ENCODE results near the gene SPATA6L.

SPATA6L gene

DNA sequence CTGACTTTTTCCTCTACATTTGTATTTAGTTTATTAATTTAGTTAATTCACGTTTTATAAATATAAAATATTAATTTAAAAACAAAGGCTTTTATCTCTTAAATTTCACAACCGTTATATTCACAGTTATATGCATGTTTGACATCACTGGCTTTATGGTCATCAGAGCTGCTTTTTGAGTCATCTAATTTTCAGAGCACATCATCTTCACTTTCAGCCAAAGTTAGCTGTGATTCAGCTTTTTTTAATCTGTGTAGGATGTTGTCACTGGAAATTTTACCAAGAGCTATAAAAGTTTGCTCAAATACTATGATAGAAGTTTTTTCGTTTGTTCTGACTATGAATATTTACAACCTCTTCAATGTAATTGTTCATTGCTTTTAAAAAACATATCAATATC, 25.5 kb upstream of the SPATA6L start:
- no peaks in the 10 kb centered on the region for H3K27me3 ChIP-seq (ENCODE audit: control insufficient read depth in 1 of 2, insufficient read depth in 2 of 2, low read length in 2 of 2)
- H3K4me1 ChIP-seq (ENCODE audit: control insufficient read depth in 1 of 2, insufficient read depth in 2 of 2, low read length in 2 of 2), result no peaks in the 10 kb centered on the region

DNA sequence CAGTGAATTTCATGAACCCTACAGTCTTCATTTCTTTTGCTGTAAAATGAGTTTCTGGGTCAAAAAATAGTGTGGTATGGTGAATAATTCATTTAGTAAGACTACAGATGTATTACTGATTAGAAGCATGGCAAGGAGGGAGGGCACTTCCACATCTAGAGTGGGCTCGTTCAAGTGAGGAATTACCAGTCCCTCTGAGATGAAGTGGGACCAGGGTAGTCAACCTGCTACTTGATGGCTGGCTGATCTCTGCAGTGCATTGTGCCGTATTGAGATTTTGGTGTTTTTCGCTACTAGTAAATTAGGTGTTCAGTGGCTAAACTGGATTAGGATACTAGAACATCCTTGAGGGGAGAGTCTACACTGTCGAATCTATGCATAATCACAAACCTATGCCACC, 23.9 kb upstream of the SPATA6L start:
- no peaks in the 10 kb centered on the region for H3K9me3 ChIP-seq (ENCODE audit: control insufficient read depth in 1 of 2, low read length in 2 of 2)
- H3K27ac ChIP-seq (ENCODE audit: low read depth, low read length), result no peak overlapping the region
- no peak overlapping the region for H3K9ac ChIP-seq (ENCODE audit: low read depth in 1 of 2, low read length in 2 of 2)
- peaks cover 17 to 42% of the 10 kb centered on the region in 2 donors for H3K36me3 ChIP-seq (ENCODE audit: control insufficient read depth in 1 of 2, insufficient read depth in 2 of 2, low read length in 2 of 2)
- no peaks in the 10 kb centered on the region for H3K4me1 ChIP-seq (ENCODE audit: control insufficient read depth in 1 of 2, insufficient read depth in 2 of 2, low read length in 2 of 2)
- H3K4me3 ChIP-seq (ENCODE audit: low read depth in 1 of 2, low read length in 2 of 2), result no peak overlapping the region
- no peaks in the 10 kb centered on the region for H3K27me3 ChIP-seq (ENCODE audit: control insufficient read depth in 1 of 2, insufficient read depth in 2 of 2, low read length in 2 of 2)

More for the DNA sequence above, 25.5 kb upstream of the SPATA6L start:
- H3K36me3 ChIP-seq (ENCODE audit: control insufficient read depth in 1 of 2, insufficient read depth in 2 of 2, low read length in 2 of 2), result peaks cover 13 to 36% of the 10 kb centered on the region in 2 donors
- no peaks in the 10 kb centered on the region for H3K9me3 ChIP-seq (ENCODE audit: control insufficient read depth in 1 of 2, low read length in 2 of 2)
- H3K27ac ChIP-seq (ENCODE audit: low read depth, low read length), result no peak overlapping the region
- H3K4me3 ChIP-seq (ENCODE audit: low read depth in 1 of 2, low read length in 2 of 2), result no peak overlapping the region
- H3K9ac ChIP-seq (ENCODE audit: low read depth in 1 of 2, low read length in 2 of 2), result no peak overlapping the region

DNA sequence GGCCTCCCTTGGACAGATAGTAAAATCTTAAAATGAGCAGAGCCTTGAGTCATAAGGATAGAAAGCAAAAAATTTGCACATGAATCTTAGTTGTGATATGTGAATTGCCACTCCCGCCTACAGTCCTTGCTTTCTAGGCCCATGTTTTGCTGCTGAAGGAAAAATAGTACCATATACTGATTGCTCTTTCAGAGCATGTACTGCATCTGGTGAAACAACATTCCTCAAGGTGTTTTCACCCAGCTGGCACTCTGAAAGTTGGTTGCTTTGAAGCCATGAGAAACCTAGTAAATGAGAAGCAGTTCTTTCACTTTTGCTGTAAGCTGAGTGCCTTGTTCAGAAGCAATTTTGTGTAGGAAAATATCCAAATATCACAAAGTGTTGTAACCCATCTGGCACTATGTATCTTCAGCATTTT, 23.4 kb upstream of the SPATA6L start:
- Histone ChIP-seq H3K4me3 (ENCODE audit: low read depth in 1 of 2, low read length in 2 of 2) (no peak overlapping the region), H3K4me1 (ENCODE audit: control insufficient read depth in 1 of 2, insufficient read depth in 2 of 2, low read length in 2 of 2) (no peaks in the 10 kb centered on the region), H3K36me3 (ENCODE audit: control insufficient read depth in 1 of 2, insufficient read depth in 2 of 2, low read length in 2 of 2) (peaks cover 17 to 44% of the 10 kb centered on the region in 2 donors), H3K9me3 (ENCODE audit: control insufficient read depth in 1 of 2, low read length in 2 of 2) (no peaks in the 10 kb centered on the region), H3K9ac (ENCODE audit: low read depth in 1 of 2, low read length in 2 of 2) (no peak overlapping the region), H3K27me3 (ENCODE audit: control insufficient read depth in 1 of 2, insufficient read depth in 2 of 2, low read length in 2 of 2) (no peaks in the 10 kb centered on the region), H3K27ac (ENCODE audit: low read depth, low read length) (no peak overlapping the region)

DNA sequence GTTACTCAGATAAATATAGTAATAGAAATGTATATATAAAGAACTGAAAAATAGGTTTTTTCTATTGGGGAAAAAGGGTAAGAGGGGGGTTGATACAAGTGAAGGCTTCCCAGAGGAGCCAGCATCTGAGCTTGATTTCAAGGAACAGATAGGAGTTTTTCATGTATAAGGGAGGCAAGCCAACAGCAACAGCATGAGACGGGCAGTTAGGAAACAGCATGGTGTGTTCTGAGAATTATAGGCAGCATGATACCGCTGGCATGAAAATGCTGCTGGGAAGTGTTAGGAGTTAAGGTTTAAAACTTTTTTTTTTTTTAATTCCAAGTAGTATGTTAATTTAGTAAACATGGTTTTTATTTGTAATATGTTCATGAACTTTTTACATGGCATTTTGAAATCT, 22.7 kb upstream of the SPATA6L start:
- Histone ChIP-seq H3K9me3 (ENCODE audit: control insufficient read depth in 1 of 2, low read length in 2 of 2) (no peaks in the 10 kb centered on the region), H3K27ac (ENCODE audit: low read depth, low read length) (no peak overlapping the region), H3K27me3 (ENCODE audit: control insufficient read depth in 1 of 2, insufficient read depth in 2 of 2, low read length in 2 of 2) (no peaks in the 10 kb centered on the region), H3K36me3 (ENCODE audit: control insufficient read depth in 1 of 2, insufficient read depth in 2 of 2, low read length in 2 of 2) (peaks cover 13 to 40% of the 10 kb centered on the region in 2 donors), H3K4me1 (ENCODE audit: control insufficient read depth in 1 of 2, insufficient read depth in 2 of 2, low read length in 2 of 2) (no peaks in the 10 kb centered on the region), H3K9ac (ENCODE audit: low read depth in 1 of 2, low read length in 2 of 2) (no peak overlapping the region), H3K4me3 (ENCODE audit: low read depth in 1 of 2, low read length in 2 of 2) (no peak overlapping the region)

DNA sequence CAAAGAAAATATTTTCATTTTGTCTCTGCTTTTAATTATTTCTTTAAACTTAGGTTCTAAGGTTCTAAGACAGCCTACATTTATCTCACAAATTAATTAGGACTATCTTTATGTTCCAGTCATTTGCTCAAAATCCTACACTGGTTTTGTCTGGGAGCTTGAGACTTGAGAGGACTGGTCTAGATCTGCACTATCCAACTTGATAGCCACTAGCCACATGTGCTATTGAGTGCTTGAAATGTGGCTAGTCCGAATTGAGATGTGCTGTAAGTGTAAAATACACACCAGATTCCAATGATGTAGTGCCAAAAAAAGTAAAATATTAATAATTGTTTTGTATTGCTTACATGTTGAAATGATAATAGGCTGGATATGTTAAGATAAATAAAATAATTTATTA, 20.3 kb upstream of the SPATA6L start:
- no peak overlapping the region for H3K9ac ChIP-seq (ENCODE audit: low read depth in 1 of 2, low read length in 2 of 2)
- no peak overlapping the region for H3K27ac ChIP-seq (ENCODE audit: low read depth, low read length)
- H3K4me1 ChIP-seq (ENCODE audit: control insufficient read depth in 1 of 2, insufficient read depth in 2 of 2, low read length in 2 of 2), result no peaks in the 10 kb centered on the region
- H3K9me3 ChIP-seq (ENCODE audit: control insufficient read depth in 1 of 2, low read length in 2 of 2), result no peaks in the 10 kb centered on the region
- H3K4me3 ChIP-seq (ENCODE audit: low read depth in 1 of 2, low read length in 2 of 2), result no peak overlapping the region
- H3K36me3 ChIP-seq (ENCODE audit: control insufficient read depth in 1 of 2, insufficient read depth in 2 of 2, low read length in 2 of 2), result peaks cover 12 to 34% of the 10 kb centered on the region in 2 donors
- H3K27me3 ChIP-seq (ENCODE audit: control insufficient read depth in 1 of 2, insufficient read depth in 2 of 2, low read length in 2 of 2), result no peaks in the 10 kb centered on the region

DNA sequence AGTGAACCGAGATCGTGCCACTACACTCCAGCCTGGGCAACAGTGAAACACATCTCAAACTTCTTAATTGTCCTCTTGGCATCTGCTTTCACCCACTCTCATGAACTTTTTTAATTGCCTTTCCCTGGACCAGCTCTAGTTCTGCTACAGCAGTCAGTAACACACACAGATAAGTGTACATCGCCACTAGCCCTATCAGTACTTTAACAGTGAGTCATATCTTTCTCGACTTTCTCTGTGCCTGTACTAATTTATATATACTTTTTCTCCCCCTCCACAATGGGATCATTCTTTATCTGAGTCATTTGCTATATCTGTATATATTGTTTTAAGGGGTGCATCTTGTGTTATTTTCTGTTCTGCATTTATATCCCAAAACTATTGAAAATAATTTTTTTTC, 19.8 kb upstream of the SPATA6L start:
- H3K9ac ChIP-seq (ENCODE audit: low read depth in 1 of 2, low read length in 2 of 2), result no peak overlapping the region
- H3K9me3 ChIP-seq (ENCODE audit: control insufficient read depth in 1 of 2, low read length in 2 of 2), result no peaks in the 10 kb centered on the region
- H3K4me1 ChIP-seq (ENCODE audit: control insufficient read depth in 1 of 2, insufficient read depth in 2 of 2, low read length in 2 of 2), result peaks cover under 1 to 3% of the 10 kb centered on the region in 2 donors
- H3K27ac ChIP-seq (ENCODE audit: low read depth, low read length), result no peak overlapping the region
- no peaks in the 10 kb centered on the region for H3K27me3 ChIP-seq (ENCODE audit: control insufficient read depth in 1 of 2, insufficient read depth in 2 of 2, low read length in 2 of 2)
- H3K4me3 ChIP-seq (ENCODE audit: low read depth in 1 of 2, low read length in 2 of 2), result no peak overlapping the region
- peaks cover 12 to 31% of the 10 kb centered on the region in 2 donors for H3K36me3 ChIP-seq (ENCODE audit: control insufficient read depth in 1 of 2, insufficient read depth in 2 of 2, low read length in 2 of 2)

DNA sequence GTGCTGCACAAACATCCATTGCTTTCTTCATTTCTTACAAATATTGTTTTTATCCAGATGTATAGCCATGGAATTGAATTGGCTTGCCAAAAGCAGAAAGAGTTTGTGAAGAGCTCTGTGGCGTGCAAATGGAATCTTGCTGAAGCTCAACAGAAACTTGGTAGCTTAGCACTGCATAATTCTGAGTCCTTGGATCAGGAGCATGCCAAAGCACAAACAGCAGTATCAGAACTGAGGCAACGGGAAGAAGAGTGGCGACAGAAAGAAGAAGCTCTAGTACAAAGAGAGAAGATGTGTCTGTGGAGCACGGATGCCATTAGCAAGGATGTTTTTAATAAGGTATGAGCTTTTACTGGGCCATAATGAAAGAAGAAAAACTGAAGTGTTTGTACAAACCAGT, 18.5 kb upstream of the SPATA6L start:
- Histone ChIP-seq H3K4me3 (ENCODE audit: low read depth in 1 of 2, low read length in 2 of 2) (no peak overlapping the region), H3K27ac (ENCODE audit: low read depth, low read length) (no peak overlapping the region), H3K36me3 (ENCODE audit: control insufficient read depth in 1 of 2, insufficient read depth in 2 of 2, low read length in 2 of 2) (peaks cover 6 to 19% of the 10 kb centered on the region in 2 donors), H3K9me3 (ENCODE audit: control insufficient read depth in 1 of 2, low read length in 2 of 2) (no peaks in the 10 kb centered on the region), H3K9ac (ENCODE audit: low read depth in 1 of 2, low read length in 2 of 2) (no peak overlapping the region), H3K4me1 (ENCODE audit: control insufficient read depth in 1 of 2, insufficient read depth in 2 of 2, low read length in 2 of 2) (peaks cover 8 to 11% of the 10 kb centered on the region in 2 donors), H3K27me3 (ENCODE audit: control insufficient read depth in 1 of 2, insufficient read depth in 2 of 2, low read length in 2 of 2) (no peaks in the 10 kb centered on the region)

DNA sequence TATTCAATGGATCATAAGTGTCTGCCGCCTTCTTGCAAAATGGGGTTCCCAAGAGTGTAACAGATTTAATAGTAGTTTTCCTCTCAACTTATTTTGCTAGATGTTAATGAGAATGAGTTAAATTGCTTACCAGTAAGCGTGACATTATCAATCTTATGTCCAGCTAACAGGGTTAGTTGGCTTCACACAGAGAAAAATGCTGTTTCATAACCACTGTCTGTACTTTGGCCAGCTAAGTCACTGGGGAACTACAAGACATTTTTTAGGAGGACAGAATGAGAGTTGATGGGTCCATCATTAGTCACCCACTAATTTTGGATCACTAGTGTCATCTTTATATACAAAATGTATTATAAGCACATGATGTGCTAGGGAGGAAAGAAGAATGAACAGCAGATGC, 14.5 kb upstream of the SPATA6L start:
- H3K4me3 ChIP-seq (ENCODE audit: low read depth in 1 of 2, low read length in 2 of 2), result peak overlapping the region; percentile 76 to 93
- H3K9ac ChIP-seq (ENCODE audit: low read depth in 1 of 2, low read length in 2 of 2), result peak overlapping the region; percentile 58 to 98
- no peaks in the 10 kb centered on the region for H3K9me3 ChIP-seq (ENCODE audit: control insufficient read depth in 1 of 2, low read length in 2 of 2)
- H3K27me3 ChIP-seq (ENCODE audit: control insufficient read depth in 1 of 2, insufficient read depth in 2 of 2, low read length in 2 of 2), result no peaks in the 10 kb centered on the region
- H3K36me3 ChIP-seq (ENCODE audit: control insufficient read depth in 1 of 2, insufficient read depth in 2 of 2, low read length in 2 of 2), result peaks cover under 1 to 8% of the 10 kb centered on the region in 2 donors
- no peak overlapping the region for H3K27ac ChIP-seq (ENCODE audit: low read depth, low read length)
- peaks cover 21 to 22% of the 10 kb centered on the region in 2 donors for H3K4me1 ChIP-seq (ENCODE audit: control insufficient read depth in 1 of 2, insufficient read depth in 2 of 2, low read length in 2 of 2)

DNA sequence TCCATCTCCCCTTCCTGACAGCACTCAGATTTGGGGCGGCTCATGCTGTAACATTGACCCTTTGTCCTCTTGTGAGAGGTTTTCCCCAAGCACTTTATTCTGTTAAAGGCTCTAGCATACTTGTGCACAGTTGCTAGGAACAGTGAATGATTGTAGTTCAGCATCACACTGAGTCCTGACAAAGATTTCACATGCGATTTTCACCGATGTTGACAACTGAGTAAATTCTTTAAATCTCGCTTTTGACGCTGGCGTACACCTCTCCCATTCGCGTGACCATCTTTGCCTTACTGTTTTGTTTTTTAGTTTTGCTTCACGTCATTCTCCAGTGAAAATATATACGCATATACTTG, 13.9 kb upstream of the SPATA6L start:
- Histone ChIP-seq H3K27me3 (ENCODE audit: control insufficient read depth in 1 of 2, insufficient read depth in 2 of 2, low read length in 2 of 2) (no peaks in the 10 kb centered on the region), H3K9ac (ENCODE audit: low read depth in 1 of 2, low read length in 2 of 2) (peak overlapping the region; percentile 58 to 98), H3K4me3 (ENCODE audit: low read depth in 1 of 2, low read length in 2 of 2) (peak overlapping the region; percentile 76 to 93), H3K27ac (ENCODE audit: low read depth, low read length) (peak overlapping the region; percentile 93), H3K4me1 (ENCODE audit: control insufficient read depth in 1 of 2, insufficient read depth in 2 of 2, low read length in 2 of 2) (peaks cover 21 to 22% of the 10 kb centered on the region in 2 donors), H3K36me3 (ENCODE audit: control insufficient read depth in 1 of 2, insufficient read depth in 2 of 2, low read length in 2 of 2) (peaks cover 0 to 4% of the 10 kb centered on the region in 2 donors), H3K9me3 (ENCODE audit: control insufficient read depth in 1 of 2, low read length in 2 of 2) (no peaks in the 10 kb centered on the region)

DNA sequence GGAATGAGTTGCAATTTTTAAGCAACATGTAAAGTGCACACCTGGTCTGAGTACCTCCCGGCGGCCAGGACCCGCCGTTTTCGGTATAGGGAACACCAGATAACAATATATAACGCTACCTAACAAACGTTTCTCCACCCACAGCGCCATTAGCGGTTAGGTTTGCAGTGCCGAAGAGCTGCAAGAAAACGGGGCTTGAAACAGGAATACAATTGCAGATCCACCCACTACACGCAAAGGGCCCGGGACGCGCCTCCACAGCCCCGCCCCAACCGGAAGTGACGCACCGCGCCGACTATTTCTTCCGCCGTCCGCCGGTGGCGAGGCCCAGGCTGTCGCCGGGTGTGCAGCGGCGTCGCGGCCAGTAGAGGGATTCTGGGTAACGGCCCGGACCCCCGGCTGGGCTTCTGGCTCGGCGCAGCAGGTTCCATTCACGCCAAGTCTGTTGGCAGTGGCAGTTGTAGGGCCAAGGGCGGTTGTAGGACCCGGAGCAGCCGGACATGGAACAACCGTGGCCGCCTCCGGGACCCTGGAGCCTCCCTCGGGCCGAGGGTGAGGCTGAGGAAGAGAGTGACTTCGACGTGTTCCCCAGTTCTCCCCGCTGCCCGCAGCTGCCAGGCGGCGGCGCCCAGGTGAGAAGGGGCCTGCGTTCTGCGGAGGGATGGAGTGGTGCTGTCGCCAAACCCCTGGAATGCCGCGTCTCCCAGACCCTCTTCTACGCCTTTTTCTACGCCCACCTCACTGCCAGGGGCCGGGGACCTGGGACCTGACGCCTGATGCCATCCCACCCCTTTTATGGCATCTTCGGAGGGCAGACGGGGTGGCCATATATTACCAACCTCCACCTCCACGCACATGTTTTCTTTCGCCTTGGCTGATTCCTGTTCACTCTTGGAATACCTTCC, 13.2 kb upstream of the SPATA6L start, which contains the start of gene CDC37L1:
Gene CDC37L1, plus strand, starts transcription at position 302 of the 905 bp plus-strand sequence. Its CDS starts 199 bp downstream, at position 501.
- peaks cover 21 to 22% of the 10 kb centered on the region in 2 donors for H3K4me1 ChIP-seq (ENCODE audit: control insufficient read depth in 1 of 2, insufficient read depth in 2 of 2, low read length in 2 of 2)

More for the DNA sequence above, 13.2 kb upstream of the SPATA6L start, which contains the start of gene CDC37L1:
- H3K27me3 ChIP-seq (ENCODE audit: control insufficient read depth in 1 of 2, insufficient read depth in 2 of 2, low read length in 2 of 2), result no peaks in the 10 kb centered on the region
- no peaks in the 10 kb centered on the region for H3K9me3 ChIP-seq (ENCODE audit: control insufficient read depth in 1 of 2, low read length in 2 of 2)
- no peaks in the 10 kb centered on the region for H3K36me3 ChIP-seq (ENCODE audit: control insufficient read depth in 1 of 2, insufficient read depth in 2 of 2, low read length in 2 of 2)
- H3K4me3 ChIP-seq (ENCODE audit: low read depth in 1 of 2, low read length in 2 of 2), result peak within 1 kb of the TSS; percentile 76 to 93
- H3K27ac ChIP-seq (ENCODE audit: low read depth, low read length), result peak within 1 kb of the TSS; percentile 93
- H3K9ac ChIP-seq (ENCODE audit: low read depth in 1 of 2, low read length in 2 of 2), result peak within 1 kb of the TSS; percentile 88 to 98
